Trophoblast cell (in vitro differentiated cells and primary cell): Measurements from ENCODE around the gene FBH1. TPM values are rescaled to one million over a fixed set of nuclear protein-coding genes. Genes with fewer than 3 reads are reported as not detected.

Experiments used
- DNase-seq, 2 donors: peaks; one replicate each; pipeline ENCODE4 v3.0.0-alpha.2; 2016
- H2AFZ ChIP-seq: 2 replicates; pipeline ENCODE4 v1.6.1; 2013; ENCODE audit warnings: low read length, moderate library complexity, mild to moderate bottlenecking; ENCODE audit not compliant: insufficient read depth, poor library complexity
- H2AK5ac ChIP-seq: 2 replicates; pipeline ENCODE4 v1.6.1; 2013; ENCODE audit warnings: mild to moderate bottlenecking, low read length
- H2BK120ac ChIP-seq: 2 replicates; pipeline ENCODE4 v1.6.1; 2013; ENCODE audit warnings: low read length, mild to moderate bottlenecking, moderate library complexity; ENCODE audit not compliant: insufficient read depth, poor library complexity
- H2BK12ac ChIP-seq: 2 replicates; pipeline ENCODE4 v1.6.1; 2013; ENCODE audit warnings: mild to moderate bottlenecking, low read length, moderate library complexity
- H2BK5ac ChIP-seq: 2 replicates; pipeline ENCODE4 v1.6.1; 2013; ENCODE audit warnings: low read length, low read depth, moderate library complexity, mild to moderate bottlenecking; ENCODE audit not compliant: poor library complexity
- H3K14ac ChIP-seq: 2 replicates; pipeline ENCODE4 v1.6.1; 2013; ENCODE audit warnings: mild to moderate bottlenecking, low read length
- H3K18ac ChIP-seq: 2 replicates; pipeline ENCODE4 v1.6.1; 2013; ENCODE audit warnings: mild to moderate bottlenecking, low read length
- H3K23ac ChIP-seq: 2 replicates; pipeline ENCODE4 v1.6.1; 2013; ENCODE audit warnings: low read length
- H3K27ac ChIP-seq: 2 replicates; pipeline ENCODE4 v1.5.1; 2013; ENCODE audit warnings: low read depth, mild to moderate bottlenecking, inconsistent platforms, low read length, moderate library complexity
- H3K27me3 ChIP-seq: 2 replicates; pipeline ENCODE4 v1.6.1; 2013; ENCODE audit warnings: inconsistent platforms, mild to moderate bottlenecking, low read length, moderate library complexity; ENCODE audit not compliant: insufficient read depth
- H3K36me3 ChIP-seq, 2 experiments: 1 replicate in 1 of 2; 2 replicates in 1 of 2; pipeline ENCODE4 v1.6.1; 2013; ENCODE audit warnings: low read length in 2 of 2, mild to moderate bottlenecking in 2 of 2, moderate library complexity in 1 of 2; ENCODE audit not compliant: insufficient read depth in 2 of 2, control insufficient read depth in 1 of 2
- H3K4ac ChIP-seq: 2 replicates; pipeline ENCODE4 v1.6.1; 2013; ENCODE audit warnings: low read depth, mild to moderate bottlenecking, low read length, moderate library complexity
- H3K4me1 ChIP-seq, 2 experiments: 1 replicate in 1 of 2; 2 replicates in 1 of 2; pipeline ENCODE4 v1.6.1; 2013; ENCODE audit warnings: low read length in 2 of 2, mild to moderate bottlenecking in 2 of 2, moderate library complexity in 1 of 2; ENCODE audit not compliant: insufficient read depth in 2 of 2, control insufficient read depth in 1 of 2
- H3K4me2 ChIP-seq: 2 replicates; pipeline ENCODE4 v1.6.1; 2013; ENCODE audit warnings: inconsistent platforms, mild to moderate bottlenecking, low read length, moderate library complexity
- H3K4me3 ChIP-seq: 2 replicates; pipeline ENCODE4 v1.5.1; 2013; ENCODE audit warnings: mild to moderate bottlenecking, low read depth, low read length, inconsistent platforms
- H3K79me1 ChIP-seq: one replicate; pipeline ENCODE4 v1.6.1; 2013; ENCODE audit warnings: low read length
- H3K79me2 ChIP-seq: 2 replicates; pipeline ENCODE4 v1.6.1; 2013; ENCODE audit warnings: low read length, mild to moderate bottlenecking; ENCODE audit not compliant: control insufficient read depth, insufficient read depth, poor library complexity
- H3K9ac ChIP-seq: 2 replicates; pipeline ENCODE4 v1.6.1; 2013; ENCODE audit warnings: mild to moderate bottlenecking, low read length
- H3K9me3 ChIP-seq: 2 replicates; pipeline ENCODE4 v1.6.1; 2013; ENCODE audit warnings: low read depth, mild to moderate bottlenecking, control low read depth, inconsistent platforms, low read length; ENCODE audit not compliant: insufficient read depth
- H4K12ac ChIP-seq: 2 replicates; pipeline ENCODE4 v1.6.1; 2013; ENCODE audit warnings: low read depth, mild to moderate bottlenecking, low read length, moderate library complexity
- H4K8ac ChIP-seq: 2 replicates; pipeline ENCODE4 v1.6.1; 2013; ENCODE audit warnings: low read depth, mild to moderate bottlenecking, low read length, moderate library complexity
- H4K91ac ChIP-seq: one replicate; pipeline ENCODE4 v1.6.1; 2013; ENCODE audit warnings: low read depth, mild to moderate bottlenecking, low read length, moderate library complexity
- WGBS: extraction: QIAGEN DNeasy Blood & Tissue Kit; methylation state at CpG from one replicate; pipeline ENCODE4 v1.1.7; 2013; ENCODE audit warnings: missing lambda C conversion rate; ENCODE audit not compliant: insufficient read length, insufficient coverage; ENCODE audit errors: extremely low coverage; 5-methylcytosine and 5-hydroxymethylcytosine counted together
- polyA plus RNA-seq: library from polyadenylated mRNA; stranded (reverse); fragments of 200-250 nt; gene quantifications from 2 replicates; pipeline ENCODE4 v1.2.3, GENCODE V29; 2013

The FBH1 gene
- polyA plus RNA-seq = 31.5 and 32.0 TPM in 2 replicates

DNA sequence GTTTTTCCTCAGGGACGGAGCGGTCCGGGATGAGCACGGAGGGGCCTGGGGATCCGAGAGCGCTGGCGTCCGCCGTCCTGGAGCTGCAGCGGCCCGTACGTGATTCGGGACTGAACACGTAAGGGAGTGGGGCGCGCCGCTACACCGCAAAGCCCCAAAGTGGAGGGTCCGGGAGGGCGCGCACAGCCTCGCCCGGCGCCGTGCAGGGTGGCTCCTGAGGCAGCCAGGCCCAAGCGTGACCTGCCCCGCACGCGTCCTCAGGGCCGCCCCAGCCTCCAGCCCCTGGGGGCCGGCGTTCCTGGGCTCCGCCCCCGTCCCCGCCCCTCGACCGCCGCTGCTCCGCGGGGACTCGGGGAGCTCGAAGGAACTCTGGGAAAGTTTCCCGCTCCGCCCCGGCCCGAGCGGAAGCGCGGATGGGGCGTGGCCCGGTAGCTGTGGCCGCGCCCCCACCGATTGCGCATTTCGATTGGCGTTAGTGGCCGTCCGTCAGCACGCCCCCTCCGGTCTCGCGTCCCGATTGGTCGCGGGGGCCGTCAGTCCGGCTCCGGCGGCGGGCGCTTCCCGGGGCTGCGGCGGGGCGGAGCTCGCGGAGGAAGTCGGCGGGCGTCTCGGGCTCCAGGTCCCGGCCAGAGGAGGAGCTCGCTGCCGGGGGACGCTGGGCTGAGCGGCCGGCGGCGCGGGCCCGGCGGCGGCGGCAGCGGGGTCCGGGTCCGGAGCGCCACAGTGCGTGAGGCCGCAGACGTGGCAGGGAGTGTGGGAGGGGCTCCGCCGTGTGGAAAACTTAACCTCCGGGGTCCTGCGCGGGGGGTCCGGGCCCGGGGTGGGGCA lies at the start of gene FBH1, which contains the start of gene ANKRD16:
TSS of gene FBH1 (plus strand) at position 620 of the 828 bp plus-strand sequence. CDS start at position 723, 103 bp downstream.
TSS of gene ANKRD16 (minus strand) at position 270 of the 828 bp plus-strand sequence. CDS start 539 bp downstream, outside the sequence.
- Histone ChIP-seq H3K4ac (peak within 1 kb of the TSS; percentile 90), H3K4me3 (peak within 1 kb of the TSS; percentile 87), H3K79me2 (peaks cover 11% of the 10 kb centered on the region), H2BK12ac (no peak within 1 kb of the TSS), H3K27me3 (no peaks in the 10 kb centered on the region), H3K79me1 (peaks cover 8% of the 10 kb centered on the region), H3K4me1 (peaks cover 4 to 13% of the 10 kb centered on the region in 2 experiments), H4K91ac (peak within 1 kb of the TSS; percentile 75), H3K18ac (peak within 1 kb of the TSS; percentile 89), H3K27ac (peak within 1 kb of the TSS; percentile 44), H3K36me3 (peaks cover 7 to 12% of the 10 kb centered on the region in 2 experiments), H3K9ac (peak within 1 kb of the TSS; percentile 79), H3K14ac (peak within 1 kb of the TSS; percentile 89), H3K23ac (no peak within 1 kb of the TSS), H2BK120ac (no peak within 1 kb of the TSS), H2AK5ac (peak within 1 kb of the TSS; percentile 69), H2AFZ (peak within 1 kb of the TSS; percentile 96), H3K9me3 (no peaks in the 10 kb centered on the region), H4K12ac (peak within 1 kb of the TSS; percentile 77), H2BK5ac (peak within 1 kb of the TSS; percentile 74), H3K4me2 (peak within 1 kb of the TSS; percentile 73), H4K8ac (peak within 1 kb of the TSS; percentile 97)
- no CpG with 5 or more reads among the region's 109 CpGs for WGBS
- peak; percentile 99 to 100 for DNase-seq

DNA sequence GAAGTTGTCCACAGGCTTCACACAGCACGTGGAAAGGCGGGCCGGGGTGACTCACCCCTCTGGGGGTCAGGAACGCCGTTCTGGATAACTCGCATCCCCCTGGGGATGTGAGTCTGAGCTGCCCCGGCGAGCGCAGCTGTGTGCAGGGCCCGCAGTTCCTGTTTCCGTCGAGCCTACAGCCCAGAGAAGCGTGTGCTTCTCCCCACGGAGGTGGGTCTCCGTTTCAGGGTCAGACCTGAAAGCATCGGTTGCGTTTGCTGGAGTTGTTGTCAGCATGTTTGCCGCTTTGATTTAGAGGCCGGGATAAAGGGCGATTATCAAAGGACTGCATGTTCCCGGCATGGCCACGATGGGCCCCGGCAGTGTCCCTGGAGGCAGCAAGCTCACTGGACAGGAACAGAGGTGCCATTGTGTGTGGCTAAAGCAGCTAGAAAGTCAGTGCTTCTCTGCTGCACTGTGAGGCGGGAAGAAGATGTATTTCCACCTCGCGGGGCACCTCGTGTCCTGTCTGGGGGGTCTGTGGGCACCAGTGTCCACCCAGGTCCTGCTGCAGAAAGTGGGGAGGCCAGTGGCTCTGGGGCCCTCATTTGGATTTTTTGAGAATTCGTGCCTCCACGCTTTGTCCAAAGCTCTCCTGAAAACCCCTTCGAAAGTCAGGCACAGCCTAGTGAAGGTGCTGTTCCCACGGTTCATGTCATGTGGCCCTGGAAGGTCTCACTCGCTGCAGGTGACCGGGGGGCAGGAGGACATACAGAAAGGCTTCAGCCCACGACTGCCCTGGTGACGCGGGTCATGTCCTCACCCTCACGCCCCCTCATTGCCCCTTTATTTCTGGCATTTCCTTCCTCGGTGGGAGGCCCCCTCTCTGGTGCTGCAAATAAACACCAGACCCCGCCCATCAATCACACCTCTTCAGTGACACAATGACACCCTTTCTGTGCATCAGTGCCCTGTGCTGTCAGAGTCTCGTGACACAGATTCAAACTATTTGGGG lies 49.4 kb upstream of the FBH1 start:
- H2AK5ac ChIP-seq = no peak overlapping the region
- H3K36me3 ChIP-seq = no peaks in the 10 kb centered on the region
- H3K14ac ChIP-seq = no peak overlapping the region
- no peaks in the 10 kb centered on the region for H3K79me2 ChIP-seq
- H3K4ac ChIP-seq = no peak overlapping the region
- no peak overlapping the region for H4K8ac ChIP-seq
- H3K23ac ChIP-seq = no peak overlapping the region
- no peak overlapping the region for H3K27ac ChIP-seq
- H3K4me2 ChIP-seq = no peak overlapping the region
- WGBS = no CpG with 5 or more reads among the region's 40 CpGs
- no peak overlapping the region for H3K9ac ChIP-seq
- no peak overlapping the region for H3K4me3 ChIP-seq
- H4K91ac ChIP-seq = no peak overlapping the region
- no peak overlapping the region for H2BK12ac ChIP-seq
- peaks cover 2% of the 10 kb centered on the region for H3K9me3 ChIP-seq
- peaks cover 0 to 2% of the 10 kb centered on the region in 2 experiments for H3K4me1 ChIP-seq
- no peak overlapping the region for H2BK5ac ChIP-seq
- no peaks in the 10 kb centered on the region for H3K27me3 ChIP-seq
- no peak overlapping the region for H4K12ac ChIP-seq
- no peak overlapping the region for H2AFZ ChIP-seq
- no peak for DNase-seq
- H2BK120ac ChIP-seq = no peak overlapping the region
- no peaks in the 10 kb centered on the region for H3K79me1 ChIP-seq
- H3K18ac ChIP-seq = no peak overlapping the region

DNA sequence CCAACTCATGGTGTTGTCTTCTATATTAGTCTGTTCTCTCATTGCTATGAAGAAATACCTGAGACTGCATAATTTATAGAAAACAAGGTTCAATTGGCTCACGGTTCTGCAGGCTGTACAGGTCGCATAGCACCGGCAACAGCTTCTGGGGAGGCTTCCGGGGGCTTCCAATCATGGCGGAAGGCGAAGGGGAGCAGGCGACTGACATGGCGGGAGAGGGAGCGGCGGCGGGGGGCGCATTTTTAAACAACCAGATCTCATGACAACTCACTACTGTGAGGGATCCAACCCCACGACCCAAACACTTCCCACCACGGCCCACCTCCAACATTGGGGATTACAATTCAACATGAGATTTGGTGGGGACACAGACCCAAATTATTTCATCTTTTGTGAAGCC lies 48.1 kb upstream of the FBH1 start:
- Histone ChIP-seq H4K8ac (no peak overlapping the region), H2AFZ (no peak overlapping the region), H3K36me3 (no peaks in the 10 kb centered on the region), H3K18ac (no peak overlapping the region), H3K79me1 (no peaks in the 10 kb centered on the region), H3K9ac (no peak overlapping the region), H2AK5ac (no peak overlapping the region), H2BK12ac (no peak overlapping the region), H3K4me1 (peaks cover 2 to 3% of the 10 kb centered on the region in 2 experiments), H3K27me3 (no peaks in the 10 kb centered on the region), H3K23ac (no peak overlapping the region), H4K12ac (no peak overlapping the region), H3K4me2 (no peak overlapping the region), H2BK120ac (no peak overlapping the region), H3K9me3 (peaks cover 2% of the 10 kb centered on the region), H4K91ac (no peak overlapping the region), H3K4me3 (no peak overlapping the region), H3K14ac (no peak overlapping the region), H2BK5ac (no peak overlapping the region), H3K4ac (no peak overlapping the region), H3K79me2 (no peaks in the 10 kb centered on the region), H3K27ac (no peak overlapping the region)
- DNase-seq = no peak
- WGBS = no CpG with 5 or more reads among the region's 14 CpGs

DNA sequence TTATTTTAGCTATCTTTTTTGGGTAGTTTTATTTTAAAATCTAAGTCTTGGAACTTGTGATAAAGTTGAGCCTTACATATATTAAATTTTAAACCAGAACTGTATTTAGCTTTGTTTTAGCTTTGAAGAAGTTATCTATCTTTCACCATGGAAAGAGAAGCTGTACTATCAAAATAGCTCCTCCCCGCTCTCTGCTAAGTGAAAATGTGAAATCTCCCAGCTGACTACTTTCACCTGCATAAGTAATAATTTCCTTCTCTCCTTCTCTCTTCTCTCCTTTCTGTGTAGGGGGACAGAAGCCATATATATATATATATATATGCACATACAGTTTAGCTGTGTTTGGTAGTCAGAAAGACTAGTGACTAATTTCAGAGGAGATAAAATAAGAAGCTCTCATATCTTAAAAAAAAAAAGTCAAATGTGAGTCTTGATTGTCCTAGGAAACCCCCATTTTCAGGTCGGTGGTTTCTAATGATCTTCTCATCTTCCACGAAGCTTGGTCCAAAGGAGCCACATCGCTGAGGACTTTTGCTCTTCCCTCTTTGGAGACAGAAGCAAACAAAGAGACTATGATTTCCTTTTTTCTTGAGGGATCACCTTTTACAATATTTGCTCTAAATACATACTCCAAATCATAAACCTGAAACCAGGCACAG lies 46.2 kb upstream of the FBH1 start:
- Histone ChIP-seq H3K36me3 (no peaks in the 10 kb centered on the region), H3K4me3 (no peak overlapping the region), H3K9ac (no peak overlapping the region), H2AFZ (no peak overlapping the region), H3K4me1 (peaks cover 2 to 3% of the 10 kb centered on the region in 2 experiments), H3K27me3 (no peaks in the 10 kb centered on the region), H3K14ac (no peak overlapping the region), H3K18ac (no peak overlapping the region), H3K23ac (no peak overlapping the region), H3K9me3 (peaks cover 2% of the 10 kb centered on the region), H2BK120ac (no peak overlapping the region), H2AK5ac (no peak overlapping the region), H4K8ac (no peak overlapping the region), H3K27ac (no peak overlapping the region), H3K79me2 (no peaks in the 10 kb centered on the region), H2BK5ac (no peak overlapping the region), H4K91ac (no peak overlapping the region), H3K4ac (no peak overlapping the region), H2BK12ac (no peak overlapping the region), H4K12ac (no peak overlapping the region), H3K4me2 (no peak overlapping the region), H3K79me1 (no peaks in the 10 kb centered on the region)
- WGBS = no CpG with 5 or more reads among the region's 4 CpGs
- no peak for DNase-seq
